Measurements from ENCODE around the gene SLC6A15. TPM values are rescaled to one million over a fixed set of nuclear protein-coding genes. Genes with fewer than 3 reads are reported as not detected.

The SLC6A15 gene
- total RNA-seq, 1 donor from 2014 or later = 65.0 TPM

GRCh38 chr12:84813780-84814663 is 98.6 kb downstream of the SLC6A15 start:
- DNase-seq (ENCODE audit: low read depth) (no peak), FAIRE-seq (no peak)
- no peak for TF ChIP-seq CTCF (IDR thresholded peaks at IDR 0.05; ENCODE audit: insufficient read depth, low read length, severe bottlenecking)
- Histone ChIP-seq H3K36me3 (ENCODE audit: control insufficient read depth, insufficient read depth, low read length) (no peaks in the 10 kb centered on the region), H3K27me3 (ENCODE audit: control insufficient read depth, insufficient read depth, low read length) (no peaks in the 10 kb centered on the region), H3K4me3 (ENCODE audit: low read depth, low read length) (no peak overlapping the region)

GRCh38 chr12:84811291-84811690 is 101.3 kb downstream of the SLC6A15 start:
- H3K36me3 ChIP-seq (ENCODE audit: control insufficient read depth, insufficient read depth, low read length) = no peaks in the 10 kb centered on the region
- H3K4me3 ChIP-seq (ENCODE audit: low read depth, low read length) = no peak overlapping the region
- TF ChIP-seq CTCF (IDR thresholded peaks at IDR 0.05; ENCODE audit: insufficient read depth, low read length, severe bottlenecking) = no peak
- DNase-seq (ENCODE audit: low read depth) (no peak), FAIRE-seq (no peak)
- H3K27me3 ChIP-seq (ENCODE audit: control insufficient read depth, insufficient read depth, low read length) = no peaks in the 10 kb centered on the region

GRCh38 chr12:84810611-84811010 is 102.0 kb downstream of the SLC6A15 start:
- H3K27me3 ChIP-seq (ENCODE audit: control insufficient read depth, insufficient read depth, low read length) = no peaks in the 10 kb centered on the region
- TF ChIP-seq CTCF (IDR thresholded peaks at IDR 0.05; ENCODE audit: insufficient read depth, low read length, severe bottlenecking) = no peak
- H3K36me3 ChIP-seq (ENCODE audit: control insufficient read depth, insufficient read depth, low read length) = no peaks in the 10 kb centered on the region
- H3K4me3 ChIP-seq (ENCODE audit: low read depth, low read length) = no peak overlapping the region
- DNase-seq (ENCODE audit: low read depth) = no peak
- FAIRE-seq = no peak

Other genes with a start within 250 kb of the SLC6A15 start
- under 0.01 TPM in 1 of 2 replicates, not detected in the other for gene TSPAN19, start 123.5 kb upstream of the SLC6A15 start, total RNA-seq
- under 0.01 and 0.38 TPM in 2 replicates for gene LRRIQ1, start 123.6 kb upstream of the SLC6A15 start, total RNA-seq

Data from bronchial epithelial cell (primary cell).